Fibroblast of skin of right biceps (primary cell): ENCODE data around the gene FOXD3.
"Not testable (repeated sequence)": the region's sequence is repeated elsewhere in the genome, so short reads cannot be mapped to it uniquely, and the experiment has no call there.

Experiments
- DNase-seq: peaks from one replicate; pipeline ENCODE4 v3.0.0-alpha.2; 2013

FOXD3 gene

GRCh38 chr1:63321066-63321784, 1.1 kb upstream of the FOXD3 start:
- no peak for DNase-seq

- DNase-seq = no peak
Observed at GRCh38 chr1:63321785-63322113, 618 bp upstream of the FOXD3 start.

DNA sequence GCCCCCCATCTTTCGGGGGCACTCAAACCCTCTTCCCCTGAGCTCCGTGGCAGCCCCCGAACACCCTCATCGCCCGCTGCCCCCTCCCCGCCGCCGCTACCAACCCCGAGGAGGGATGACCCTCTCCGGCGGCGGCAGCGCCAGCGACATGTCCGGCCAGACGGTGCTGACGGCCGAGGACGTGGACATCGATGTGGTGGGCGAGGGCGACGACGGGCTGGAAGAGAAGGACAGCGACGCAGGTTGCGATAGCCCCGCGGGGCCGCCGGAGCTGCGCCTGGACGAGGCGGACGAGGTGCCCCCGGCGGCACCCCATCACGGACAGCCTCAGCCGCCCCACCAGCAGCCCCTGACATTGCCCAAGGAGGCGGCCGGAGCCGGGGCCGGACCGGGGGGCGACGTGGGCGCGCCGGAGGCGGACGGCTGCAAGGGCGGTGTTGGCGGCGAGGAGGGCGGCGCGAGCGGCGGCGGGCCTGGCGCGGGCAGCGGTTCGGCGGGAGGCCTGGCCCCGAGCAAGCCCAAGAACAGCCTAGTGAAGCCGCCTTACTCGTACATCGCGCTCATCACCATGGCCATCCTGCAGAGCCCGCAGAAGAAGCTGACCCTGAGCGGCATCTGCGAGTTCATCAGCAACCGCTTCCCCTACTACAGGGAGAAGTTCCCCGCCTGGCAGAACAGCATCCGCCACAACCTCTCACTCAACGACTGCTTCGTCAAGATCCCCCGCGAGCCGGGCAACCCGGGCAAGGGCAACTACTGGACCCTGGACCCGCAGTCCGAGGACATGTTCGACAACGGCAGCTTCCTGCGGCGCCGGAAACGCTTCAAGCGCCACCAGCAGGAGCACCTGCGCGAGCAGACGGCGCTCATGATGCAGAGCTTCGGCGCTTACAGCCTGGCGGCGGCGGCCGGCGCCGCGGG, 837 bp downstream of the FOXD3 start:
- no peak for DNase-seq

- no peak for DNase-seq
Observed at GRCh38 chr1:63323865-63324778, 1.8 kb downstream of the FOXD3 start.

GRCh38 chr1:63324779-63325119, 2.4 kb downstream of the FOXD3 start:
- no peak for DNase-seq

DNA sequence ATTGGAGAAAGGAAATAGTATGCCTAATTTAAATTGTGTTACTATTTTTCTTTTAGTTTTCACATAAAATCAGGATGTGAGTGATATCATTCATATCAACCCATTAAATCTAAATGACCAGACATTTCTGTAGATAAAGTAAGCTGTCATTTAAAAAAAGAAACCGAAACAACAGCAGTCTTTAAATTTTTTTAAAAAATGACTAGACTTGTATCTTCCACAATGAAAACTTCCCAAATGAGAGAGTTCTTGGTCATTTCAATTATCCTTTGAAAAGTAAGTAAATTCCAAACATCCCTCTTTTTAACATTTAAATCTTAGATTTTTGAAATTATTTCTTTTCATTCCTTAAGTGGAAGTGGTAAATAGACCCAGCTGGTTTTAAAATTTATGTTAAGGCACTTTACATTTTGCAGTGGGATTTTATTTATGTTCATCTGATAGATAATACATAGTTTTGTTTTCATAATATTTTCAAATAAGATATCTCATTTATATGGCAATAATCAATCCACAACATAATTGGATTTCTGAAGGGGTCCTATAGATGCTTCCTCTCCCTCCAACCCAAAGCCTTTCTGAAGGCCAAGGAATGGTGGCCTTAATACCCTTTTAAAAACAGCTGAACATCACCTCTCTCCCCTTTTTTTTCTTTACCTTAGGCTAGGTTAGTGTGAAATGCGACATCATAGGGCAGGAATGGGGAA, 3.1 kb downstream of the FOXD3 start:
- DNase-seq = no peak

DNA sequence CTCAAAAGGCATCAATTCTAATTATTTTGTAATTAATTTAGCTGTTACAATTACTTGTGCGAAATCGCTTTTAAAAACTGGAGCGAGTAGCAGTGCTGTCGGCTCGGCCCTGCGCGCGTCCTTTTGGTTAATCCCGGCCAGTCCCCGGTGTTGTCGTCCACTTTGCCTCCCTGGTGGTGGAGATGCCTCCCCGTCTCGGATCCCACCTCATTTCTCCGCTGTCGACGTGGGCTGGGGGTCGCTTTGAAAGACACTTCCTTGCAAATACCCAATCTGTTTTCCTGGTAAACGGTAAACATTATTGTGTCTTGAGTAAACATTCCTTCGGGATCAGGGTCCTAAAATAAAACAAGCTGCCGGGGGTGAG, 3.7 kb downstream of the FOXD3 start:
- DNase-seq = no peak

GRCh38 chr1:63326473-63327380, 4.4 kb downstream of the FOXD3 start:
- DNase-seq = no peak

GRCh38 chr1:63327417-63328054, 5.2 kb downstream of the FOXD3 start:
- DNase-seq = peak; percentile 57

GRCh38 chr1:63328122-63328521, 5.8 kb downstream of the FOXD3 start:
- DNase-seq = no peak

DNA sequence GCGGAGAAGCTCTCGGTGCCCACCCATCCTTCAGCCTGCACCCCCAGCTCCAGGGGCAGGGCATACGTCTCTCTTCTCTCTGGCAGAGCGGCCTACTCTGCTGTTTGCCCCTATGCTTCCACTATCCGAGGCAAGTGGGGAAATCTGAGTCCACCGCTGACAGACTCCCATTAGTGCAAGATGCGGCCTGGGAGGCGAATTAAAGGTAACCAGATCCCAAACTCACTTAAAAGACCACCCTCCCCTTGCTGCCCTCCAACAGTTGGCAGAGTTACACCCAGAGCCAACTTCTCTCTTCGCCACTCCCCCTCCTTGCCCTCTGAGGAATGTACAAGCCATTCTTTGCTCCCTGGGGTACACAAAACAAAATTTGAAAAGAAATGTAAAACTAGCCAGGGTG, 6.4 kb downstream of the FOXD3 start:
- no peak for DNase-seq

DNA sequence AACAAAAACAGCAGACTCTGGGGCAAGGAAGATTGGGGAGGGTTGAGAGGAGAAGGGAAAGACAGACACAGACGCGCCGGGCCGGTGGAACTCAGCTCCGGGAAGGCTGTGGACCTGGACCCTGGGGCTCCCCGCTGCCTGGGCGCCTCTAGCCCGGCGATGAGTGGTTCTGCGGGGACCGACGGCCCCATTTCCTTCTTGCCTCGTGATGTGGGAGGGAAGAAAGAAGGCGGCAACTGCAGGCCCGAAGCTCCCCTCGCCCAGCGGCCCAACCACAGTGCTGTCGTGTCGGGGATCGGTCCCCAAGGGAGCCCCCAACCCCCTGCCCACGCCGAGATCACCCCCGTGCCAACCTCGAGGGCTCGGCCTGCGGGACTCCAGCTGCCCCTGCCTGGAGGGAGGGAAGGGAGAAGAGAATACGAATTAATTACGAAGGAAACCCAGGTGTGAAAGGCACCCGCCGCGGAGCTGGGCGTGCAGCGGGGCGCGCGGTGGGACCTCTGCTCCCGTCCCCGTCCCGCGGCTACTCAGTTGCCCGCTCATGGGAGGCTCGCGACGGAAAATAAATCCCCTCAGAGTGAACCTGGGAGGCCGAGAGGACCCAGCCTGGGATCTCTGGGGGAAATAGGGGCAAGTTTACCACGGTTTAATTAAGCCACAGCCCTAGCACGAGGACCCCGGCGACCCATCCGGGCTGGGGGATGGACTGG, 7.4 kb downstream of the FOXD3 start:
- no peak for DNase-seq

GRCh38 chr1:63330331-63330916, 8.1 kb downstream of the FOXD3 start:
- no peak for DNase-seq

GRCh38 chr1:63342402-63342801, 20.0 kb downstream of the FOXD3 start:
- no peak for DNase-seq

- DNase-seq = no peak
Observed at GRCh38 chr1:63343922-63344321, 21.6 kb downstream of the FOXD3 start.

DNA sequence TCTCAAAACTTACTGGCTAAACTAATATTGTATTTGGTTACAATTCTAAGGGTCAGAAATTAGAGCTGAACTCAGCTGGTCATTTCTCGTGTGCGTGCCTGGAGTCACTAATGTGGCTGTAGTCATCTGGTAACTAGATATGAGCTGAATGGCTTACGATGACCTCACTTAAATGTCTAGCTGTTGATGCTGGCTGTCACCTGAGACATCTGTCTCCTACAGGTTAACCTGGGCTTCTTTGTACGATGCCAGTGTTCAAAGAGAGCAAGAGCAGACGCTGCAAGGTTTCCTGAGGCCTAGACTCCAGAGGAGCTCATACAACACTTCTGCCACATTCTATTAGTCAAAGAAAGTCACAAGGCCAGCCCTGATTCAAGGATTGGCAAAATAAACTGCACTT, 28.0 kb downstream of the FOXD3 start:
- no peak for DNase-seq

- no peak for DNase-seq
Observed at GRCh38 chr1:63352736-63353135, 30.4 kb downstream of the FOXD3 start.

DNA sequence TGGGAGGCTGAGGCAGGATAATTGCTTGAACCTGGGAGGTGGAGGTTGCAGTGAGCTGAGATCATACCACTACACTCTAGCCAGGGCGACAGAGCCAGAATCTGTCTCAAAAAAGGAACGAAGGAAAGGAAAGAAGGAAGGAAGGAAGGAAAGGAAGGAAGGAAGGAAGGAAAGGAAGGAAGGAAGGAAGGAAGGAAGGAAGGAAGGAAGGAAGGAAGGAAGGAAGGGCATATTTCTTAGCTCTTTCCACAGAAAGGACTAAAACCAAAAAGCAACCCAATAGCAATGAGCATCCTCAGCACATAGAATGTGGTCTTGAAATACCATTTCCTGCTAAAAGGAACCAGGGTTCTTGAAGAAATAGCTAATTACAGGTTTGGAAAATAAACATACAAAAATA, 33.9 kb downstream of the FOXD3 start:
- DNase-seq = not testable (repeated sequence)

GRCh38 chr1:63359561-63359960, 37.2 kb downstream of the FOXD3 start:
- no peak for DNase-seq

DNA sequence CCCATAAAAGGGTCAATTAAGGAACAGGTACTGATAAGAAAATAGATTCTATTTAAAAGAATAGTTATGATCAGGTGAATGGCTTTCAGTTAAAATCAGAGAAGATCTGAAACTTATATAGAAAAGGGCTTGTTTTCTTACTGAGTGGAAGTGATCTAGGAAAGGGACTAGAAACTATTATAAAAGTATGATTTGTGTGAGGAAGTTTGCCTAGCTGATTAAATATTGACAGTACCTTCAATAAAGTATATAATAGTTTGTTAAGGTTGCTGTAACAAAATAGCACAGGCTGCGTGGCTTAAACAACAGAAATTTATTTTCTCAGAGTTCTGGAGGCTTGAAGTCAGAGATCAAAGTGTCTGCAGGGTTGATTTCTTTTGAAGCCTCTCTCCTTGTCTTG, 39.7 kb downstream of the FOXD3 start:
- no peak for DNase-seq
